NCI-H187 (cell line): Measurements from ENCODE around the gene KRTDAP.

Experiments
- DNase-seq, 2 experiments: peaks; one replicate each; lab custom pipeline; 2025; lab: John Stamatoyannopoulos, UW

The KRTDAP gene

GRCh38 chr19:35451338-35452096 is 38.7 kb downstream of the KRTDAP start:
- no peak for DNase-seq

GRCh38 chr19:35449359-35450043 is 40.8 kb downstream of the KRTDAP start:
- DNase-seq = no peak

DNA sequence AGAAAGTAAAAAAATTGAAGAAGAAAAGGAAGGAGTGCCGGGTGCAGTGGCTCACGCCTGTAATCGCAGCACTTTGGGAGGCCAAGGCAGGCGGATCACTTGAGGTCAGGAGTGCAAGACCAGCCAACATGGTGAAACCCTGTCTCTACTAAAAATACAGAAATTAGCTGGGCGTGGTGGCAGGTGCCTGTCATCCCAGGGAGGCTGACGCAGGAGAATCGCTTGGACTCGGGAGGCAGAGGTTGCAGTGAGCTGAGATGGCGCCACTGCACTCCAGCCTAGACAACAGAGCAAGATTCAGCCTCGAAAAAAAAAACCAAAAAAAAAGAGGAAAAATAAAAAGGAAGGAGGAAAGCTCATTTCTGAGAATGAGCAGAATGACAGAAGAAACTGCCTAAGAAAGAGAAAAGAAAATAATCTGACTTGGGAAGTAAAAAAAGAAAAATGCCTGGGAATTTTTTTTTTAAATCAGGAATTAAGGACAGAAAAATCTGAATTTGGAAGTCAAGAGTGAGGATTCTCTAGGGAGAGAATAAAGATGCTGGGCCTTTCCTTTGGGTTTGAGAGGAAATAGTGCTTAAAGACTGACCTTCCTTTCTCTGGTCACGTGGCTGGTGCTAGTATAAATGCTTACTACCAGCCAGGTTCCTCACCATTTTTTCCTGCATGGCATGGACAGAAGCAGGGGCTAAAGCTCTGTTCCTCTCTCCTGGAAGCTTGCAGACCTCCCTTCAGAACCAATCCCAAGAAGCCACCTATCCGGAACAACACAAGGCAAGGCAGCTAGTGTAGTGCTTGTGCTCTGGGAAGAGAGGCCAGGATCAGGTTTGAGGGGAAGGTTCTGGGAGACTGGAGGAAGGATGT is 42.4 kb downstream of the KRTDAP start, which contains the start of gene FFAR2:
Gene FFAR2 (plus strand): TSS at position 652 of the 864 bp plus-strand sequence. CDS start 1,458 bp downstream, outside the sequence.
- no peak for DNase-seq

- no peak for DNase-seq
Observed at GRCh38 chr19:35445826-35446593, 44.3 kb downstream of the KRTDAP start.

GRCh38 chr19:35444735-35445134 is 45.5 kb downstream of the KRTDAP start:
- DNase-seq = no peak

GRCh38 chr19:35442091-35442490 is 48.2 kb downstream of the KRTDAP start:
- no peak for DNase-seq

- no peak for DNase-seq
Observed at GRCh38 chr19:35439921-35440320, 50.3 kb downstream of the KRTDAP start.

DNA sequence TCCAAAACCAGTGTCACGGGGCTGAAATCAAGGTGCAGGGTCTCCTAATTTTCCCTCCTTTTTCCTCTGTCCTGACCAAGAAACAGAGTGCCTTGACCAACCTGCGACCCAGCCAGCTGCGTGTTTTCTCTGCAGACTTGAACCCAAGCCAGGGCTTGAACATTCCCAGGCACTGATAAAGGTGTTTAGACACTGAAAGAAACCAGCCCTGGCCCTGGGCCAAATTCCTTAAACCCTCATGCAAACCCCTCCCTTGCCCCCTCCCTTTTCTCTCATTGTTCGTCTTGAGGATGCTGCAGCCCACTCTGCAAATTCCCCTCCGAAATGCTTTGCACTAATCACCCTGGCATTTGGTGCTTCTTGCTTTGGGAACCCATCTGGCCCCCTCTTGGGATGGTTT is 51.7 kb downstream of the KRTDAP start:
- no peak for DNase-seq

GRCh38 chr19:35438096-35438495 is 52.2 kb downstream of the KRTDAP start:
- no peak for DNase-seq

DNA sequence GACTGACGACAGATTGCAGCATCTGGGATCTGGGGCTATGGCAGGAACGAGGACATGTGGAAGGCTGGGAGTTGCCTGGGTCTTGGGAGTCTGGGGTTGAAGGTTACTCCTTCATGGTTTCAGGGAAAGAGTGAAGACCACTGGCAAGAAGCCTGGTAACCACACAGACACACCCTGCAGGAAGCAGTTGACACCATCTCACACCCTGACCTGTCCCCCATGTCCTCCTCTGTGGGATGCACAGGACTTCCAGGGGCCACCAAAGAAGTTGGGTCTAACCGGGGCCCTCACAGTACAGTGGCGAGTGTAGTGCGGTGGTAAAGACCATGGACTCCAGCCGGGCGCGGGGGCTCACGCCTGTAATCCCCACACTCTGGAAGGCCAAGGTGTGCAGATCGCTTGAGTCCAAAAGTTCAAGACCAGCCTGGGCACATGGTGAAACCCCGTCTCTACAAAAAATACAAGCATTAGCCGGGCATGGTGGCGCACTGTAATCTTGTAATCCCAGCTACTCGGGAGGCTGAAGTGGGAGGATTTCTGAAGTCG is 52.8 kb downstream of the KRTDAP start:
- DNase-seq = no peak
